ENCODE data around the gene PURA.

Gene PURA

DNA sequence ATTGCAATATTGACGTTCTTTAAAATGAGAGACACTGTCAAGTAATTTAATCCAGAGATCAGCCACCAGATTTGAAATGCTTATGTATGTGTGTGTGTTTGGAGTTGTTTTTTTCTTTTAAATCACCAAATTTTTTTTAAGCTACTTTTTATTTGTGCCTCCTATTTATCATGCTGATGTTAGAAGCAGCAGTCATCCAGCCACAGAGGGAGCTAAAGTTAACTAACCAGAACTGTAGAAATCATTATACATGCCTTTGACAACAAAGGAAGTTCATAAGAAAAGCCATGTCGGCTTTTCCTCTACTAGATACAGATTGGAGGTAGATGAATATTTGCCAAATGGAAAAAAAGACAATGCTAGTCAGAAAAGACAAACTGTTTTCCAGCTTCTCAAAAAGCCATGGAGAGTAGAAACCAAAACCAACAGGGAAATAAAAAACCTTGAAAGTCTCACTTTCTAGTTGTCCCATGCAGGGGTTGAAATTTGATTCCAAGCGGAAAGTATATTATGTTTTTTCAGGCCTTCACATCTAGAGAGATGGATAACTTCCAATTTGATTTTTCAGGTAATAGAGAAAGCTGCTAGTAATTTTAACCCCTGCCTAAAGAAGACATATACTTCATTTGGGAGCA lies 4.5 kb downstream of the PURA start (continued):
- TF ChIP-seq ZNF335 (tag by site-specific recombination; conservative IDR thresholded peaks at IDR 0.05), result peak; percentile 38; the same call in 1 of the 2 replicates
- TF ChIP-seq ZNF623 (tag by site-specific recombination; IDR thresholded peaks at IDR 0.05), result no peak
- TF ChIP-seq, protein P1, sequence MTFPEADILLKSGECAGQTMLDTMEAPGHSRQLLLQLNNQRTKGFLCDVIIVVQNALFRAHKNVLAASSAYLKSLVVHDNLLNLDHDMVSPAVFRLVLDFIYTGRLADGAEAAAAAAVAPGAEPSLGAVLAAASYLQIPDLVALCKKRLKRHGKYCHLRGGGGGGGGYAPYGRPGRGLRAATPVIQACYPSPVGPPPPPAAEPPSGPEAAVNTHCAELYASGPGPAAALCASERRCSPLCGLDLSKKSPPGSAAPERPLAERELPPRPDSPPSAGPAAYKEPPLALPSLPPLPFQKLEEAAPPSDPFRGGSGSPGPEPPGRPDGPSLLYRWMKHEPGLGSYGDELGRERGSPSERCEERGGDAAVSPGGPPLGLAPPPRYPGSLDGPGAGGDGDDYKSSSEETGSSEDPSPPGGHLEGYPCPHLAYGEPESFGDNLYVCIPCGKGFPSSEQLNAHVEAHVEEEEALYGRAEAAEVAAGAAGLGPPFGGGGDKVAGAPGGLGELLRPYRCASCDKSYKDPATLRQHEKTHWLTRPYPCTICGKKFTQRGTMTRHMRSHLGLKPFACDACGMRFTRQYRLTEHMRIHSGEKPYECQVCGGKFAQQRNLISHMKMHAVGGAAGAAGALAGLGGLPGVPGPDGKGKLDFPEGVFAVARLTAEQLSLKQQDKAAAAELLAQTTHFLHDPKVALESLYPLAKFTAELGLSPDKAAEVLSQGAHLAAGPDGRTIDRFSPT (tag by site-specific recombination; IDR thresholded peaks at IDR 0.05), result no peak
- no peak for TF ChIP-seq GLI4 (tag by site-specific recombination; IDR thresholded peaks at IDR 0.05)
- TF ChIP-seq, protein P2, sequence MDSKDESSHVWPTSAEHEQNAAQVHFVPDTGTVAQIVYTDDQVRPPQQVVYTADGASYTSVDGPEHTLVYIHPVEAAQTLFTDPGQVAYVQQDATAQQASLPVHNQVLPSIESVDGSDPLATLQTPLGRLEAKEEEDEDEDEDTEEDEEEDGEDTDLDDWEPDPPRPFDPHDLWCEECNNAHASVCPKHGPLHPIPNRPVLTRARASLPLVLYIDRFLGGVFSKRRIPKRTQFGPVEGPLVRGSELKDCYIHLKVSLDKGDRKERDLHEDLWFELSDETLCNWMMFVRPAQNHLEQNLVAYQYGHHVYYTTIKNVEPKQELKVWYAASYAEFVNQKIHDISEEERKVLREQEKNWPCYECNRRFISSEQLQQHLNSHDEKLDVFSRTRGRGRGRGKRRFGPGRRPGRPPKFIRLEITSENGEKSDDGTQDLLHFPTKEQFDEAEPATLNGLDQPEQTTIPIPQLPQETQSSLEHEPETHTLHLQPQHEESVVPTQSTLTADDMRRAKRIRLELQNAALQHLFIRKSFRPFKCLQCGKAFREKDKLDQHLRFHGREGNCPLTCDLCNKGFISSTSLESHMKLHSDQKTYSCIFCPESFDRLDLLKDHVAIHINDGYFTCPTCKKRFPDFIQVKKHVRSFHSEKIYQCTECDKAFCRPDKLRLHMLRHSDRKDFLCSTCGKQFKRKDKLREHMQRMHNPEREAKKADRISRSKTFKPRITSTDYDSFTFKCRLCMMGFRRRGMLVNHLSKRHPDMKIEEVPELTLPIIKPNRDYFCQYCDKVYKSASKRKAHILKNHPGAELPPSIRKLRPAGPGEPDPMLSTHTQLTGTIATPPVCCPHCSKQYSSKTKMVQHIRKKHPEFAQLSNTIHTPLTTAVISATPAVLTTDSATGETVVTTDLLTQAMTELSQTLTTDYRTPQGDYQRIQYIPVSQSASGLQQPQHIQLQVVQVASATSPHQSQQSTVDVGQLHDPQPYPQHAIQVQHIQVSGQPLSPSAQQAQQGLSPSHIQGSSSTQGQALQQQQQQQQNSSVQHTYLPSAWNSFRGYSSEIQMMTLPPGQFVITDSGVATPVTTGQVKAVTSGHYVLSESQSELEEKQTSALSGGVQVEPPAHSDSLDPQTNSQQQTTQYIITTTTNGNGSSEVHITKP (tag by site-specific recombination; IDR thresholded peaks at IDR 0.05), result no peak
- TF ChIP-seq ZNF23 (tag by site-specific recombination; IDR thresholded peaks at IDR 0.05; ENCODE audit: borderline replicate concordance), result no peak
- TF ChIP-seq ZBTB48 (tag by site-specific recombination; IDR thresholded peaks at IDR 0.05), result no peak
- no peak for TF ChIP-seq EGR2 (tag by site-specific recombination; IDR thresholded peaks at IDR 0.05; ENCODE audit: low read depth)
- TF ChIP-seq, protein P3, sequence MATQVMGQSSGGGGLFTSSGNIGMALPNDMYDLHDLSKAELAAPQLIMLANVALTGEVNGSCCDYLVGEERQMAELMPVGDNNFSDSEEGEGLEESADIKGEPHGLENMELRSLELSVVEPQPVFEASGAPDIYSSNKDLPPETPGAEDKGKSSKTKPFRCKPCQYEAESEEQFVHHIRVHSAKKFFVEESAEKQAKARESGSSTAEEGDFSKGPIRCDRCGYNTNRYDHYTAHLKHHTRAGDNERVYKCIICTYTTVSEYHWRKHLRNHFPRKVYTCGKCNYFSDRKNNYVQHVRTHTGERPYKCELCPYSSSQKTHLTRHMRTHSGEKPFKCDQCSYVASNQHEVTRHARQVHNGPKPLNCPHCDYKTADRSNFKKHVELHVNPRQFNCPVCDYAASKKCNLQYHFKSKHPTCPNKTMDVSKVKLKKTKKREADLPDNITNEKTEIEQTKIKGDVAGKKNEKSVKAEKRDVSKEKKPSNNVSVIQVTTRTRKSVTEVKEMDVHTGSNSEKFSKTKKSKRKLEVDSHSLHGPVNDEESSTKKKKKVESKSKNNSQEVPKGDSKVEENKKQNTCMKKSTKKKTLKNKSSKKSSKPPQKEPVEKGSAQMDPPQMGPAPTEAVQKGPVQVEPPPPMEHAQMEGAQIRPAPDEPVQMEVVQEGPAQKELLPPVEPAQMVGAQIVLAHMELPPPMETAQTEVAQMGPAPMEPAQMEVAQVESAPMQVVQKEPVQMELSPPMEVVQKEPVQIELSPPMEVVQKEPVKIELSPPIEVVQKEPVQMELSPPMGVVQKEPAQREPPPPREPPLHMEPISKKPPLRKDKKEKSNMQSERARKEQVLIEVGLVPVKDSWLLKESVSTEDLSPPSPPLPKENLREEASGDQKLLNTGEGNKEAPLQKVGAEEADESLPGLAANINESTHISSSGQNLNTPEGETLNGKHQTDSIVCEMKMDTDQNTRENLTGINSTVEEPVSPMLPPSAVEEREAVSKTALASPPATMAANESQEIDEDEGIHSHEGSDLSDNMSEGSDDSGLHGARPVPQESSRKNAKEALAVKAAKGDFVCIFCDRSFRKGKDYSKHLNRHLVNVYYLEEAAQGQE (tag by site-specific recombination; IDR thresholded peaks at IDR 0.05), result no peak
- no peak for TF ChIP-seq ZNF416 (tag by site-specific recombination; IDR thresholded peaks at IDR 0.05)
- no peak for TF ChIP-seq ZNF2 (tag by site-specific recombination; IDR thresholded peaks at IDR 0.05)
- no peak for TF ChIP-seq ZNF596 (tag by site-specific recombination; IDR thresholded peaks at IDR 0.05)
- TF ChIP-seq, protein P4, sequence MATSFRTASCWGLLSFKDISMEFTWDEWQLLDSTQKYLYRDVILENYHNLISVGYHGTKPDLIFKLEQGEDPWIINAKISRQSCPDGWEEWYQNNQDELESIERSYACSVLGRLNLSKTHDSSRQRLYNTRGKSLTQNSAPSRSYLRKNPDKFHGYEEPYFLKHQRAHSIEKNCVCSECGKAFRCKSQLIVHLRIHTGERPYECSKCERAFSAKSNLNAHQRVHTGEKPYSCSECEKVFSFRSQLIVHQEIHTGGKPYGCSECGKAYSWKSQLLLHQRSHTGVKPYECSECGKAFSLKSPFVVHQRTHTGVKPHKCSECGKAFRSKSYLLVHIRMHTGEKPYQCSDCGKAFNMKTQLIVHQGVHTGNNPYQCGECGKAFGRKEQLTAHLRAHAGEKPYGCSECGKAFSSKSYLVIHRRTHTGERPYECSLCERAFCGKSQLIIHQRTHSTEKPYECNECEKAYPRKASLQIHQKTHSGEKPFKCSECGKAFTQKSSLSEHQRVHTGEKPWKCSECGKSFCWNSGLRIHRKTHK (tag by site-specific recombination; IDR thresholded peaks at IDR 0.05), result no peak
- no peak for TF ChIP-seq ZNF555 (tag by site-specific recombination; conservative IDR thresholded peaks at IDR 0.05)
- TF ChIP-seq PRDM1 (tag by site-specific recombination; IDR thresholded peaks at IDR 0.05), result peak; percentile 77
- TF ChIP-seq, protein P5, sequence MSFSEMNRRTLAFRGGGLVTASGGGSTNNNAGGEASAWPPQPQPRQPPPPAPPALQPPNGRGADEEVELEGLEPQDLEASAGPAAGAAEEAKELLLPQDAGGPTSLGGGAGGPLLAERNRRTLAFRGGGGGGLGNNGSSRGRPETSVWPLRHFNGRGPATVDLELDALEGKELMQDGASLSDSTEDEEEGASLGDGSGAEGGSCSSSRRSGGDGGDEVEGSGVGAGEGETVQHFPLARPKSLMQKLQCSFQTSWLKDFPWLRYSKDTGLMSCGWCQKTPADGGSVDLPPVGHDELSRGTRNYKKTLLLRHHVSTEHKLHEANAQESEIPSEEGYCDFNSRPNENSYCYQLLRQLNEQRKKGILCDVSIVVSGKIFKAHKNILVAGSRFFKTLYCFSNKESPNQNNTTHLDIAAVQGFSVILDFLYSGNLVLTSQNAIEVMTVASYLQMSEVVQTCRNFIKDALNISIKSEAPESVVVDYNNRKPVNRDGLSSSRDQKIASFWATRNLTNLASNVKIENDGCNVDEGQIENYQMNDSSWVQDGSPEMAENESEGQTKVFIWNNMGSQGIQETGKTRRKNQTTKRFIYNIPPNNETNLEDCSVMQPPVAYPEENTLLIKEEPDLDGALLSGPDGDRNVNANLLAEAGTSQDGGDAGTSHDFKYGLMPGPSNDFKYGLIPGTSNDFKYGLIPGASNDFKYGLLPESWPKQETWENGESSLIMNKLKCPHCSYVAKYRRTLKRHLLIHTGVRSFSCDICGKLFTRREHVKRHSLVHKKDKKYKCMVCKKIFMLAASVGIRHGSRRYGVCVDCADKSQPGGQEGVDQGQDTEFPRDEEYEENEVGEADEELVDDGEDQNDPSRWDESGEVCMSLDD (tag by site-specific recombination; IDR thresholded peaks at IDR 0.05), result no peak
- no peak; the same call in 1 of the 2 replicates for TF ChIP-seq GLIS1 (tag by site-specific recombination; IDR thresholded peaks at IDR 0.05)
- TF ChIP-seq ZNF426 (tag by site-specific recombination; IDR thresholded peaks at IDR 0.05), result no peak
- TF ChIP-seq ZNF37A (tag by site-specific recombination; IDR thresholded peaks at IDR 0.05), result no peak
- no peak for TF ChIP-seq ZNF530 (tag by site-specific recombination; IDR thresholded peaks at IDR 0.05; ENCODE audit: low read depth)
- no peak for TF ChIP-seq ZFP69B (tag by site-specific recombination; IDR thresholded peaks at IDR 0.05)
- peak; percentile 18; the same call in 1 of the 2 replicates for TF ChIP-seq ZBTB20 (tag by site-specific recombination; IDR thresholded peaks at IDR 0.05)
- TF ChIP-seq ZNF121 (tag by site-specific recombination; IDR thresholded peaks at IDR 0.05), result no peak
- TF ChIP-seq, protein P6, sequence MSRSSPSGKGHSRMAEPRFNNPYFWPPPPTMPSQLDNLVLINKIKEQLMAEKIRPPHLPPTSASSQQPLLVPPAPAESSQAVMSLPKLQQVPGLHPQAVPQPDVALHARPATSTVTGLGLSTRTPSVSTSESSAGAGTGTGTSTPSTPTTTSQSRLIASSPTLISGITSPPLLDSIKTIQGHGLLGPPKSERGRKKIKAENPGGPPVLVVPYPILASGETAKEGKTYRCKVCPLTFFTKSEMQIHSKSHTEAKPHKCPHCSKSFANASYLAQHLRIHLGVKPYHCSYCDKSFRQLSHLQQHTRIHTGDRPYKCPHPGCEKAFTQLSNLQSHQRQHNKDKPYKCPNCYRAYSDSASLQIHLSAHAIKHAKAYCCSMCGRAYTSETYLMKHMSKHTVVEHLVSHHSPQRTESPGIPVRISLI (tag by site-specific recombination; IDR thresholded peaks at IDR 0.05), result peak; percentile 91
- TF ChIP-seq ZNF561 (tag by site-specific recombination; IDR thresholded peaks at IDR 0.05; ENCODE audit: borderline replicate concordance), result no peak
